PC-9 (cell line): ENCODE results near the gene ACACB. TPM values are rescaled to one million over a fixed set of nuclear protein-coding genes. Genes with fewer than 3 reads are reported as not detected.

Experiments
- BruUV-seq: library from RNA; stranded (reverse); fragments of 400-500 nt; replicated peaks from 2 replicates; lab custom pipeline; 2021; lab: Mats Ljungman, UMichigan
- CTCF ChIA-PET: fragments of 300-600 bp; sonication (Branson Sonifier 250); formaldehyde crosslinking; loops from one replicate; lab custom pipeline; 2022; ENCODE audit warnings: antibody characterized with exemption; lab: Charles Lee
- POLR2A ChIA-PET: fragments of 300-600 bp; sonication (Branson Sonifier 250); formaldehyde crosslinking; loops from one replicate; lab custom pipeline; 2022; ENCODE audit warnings: antibody characterized with exemption; ENCODE audit not compliant: unreplicated experiment; lab: Charles Lee
- DNase-seq, 2 experiments: peaks; one replicate each; pipeline versions ENCODE4 v3.0.0 to v3.0.0-alpha.2; 2015 to 2022; ENCODE audit warnings: mixed read lengths in 1 of 2
- H2AFZ ChIP-seq: fragments of 200-600 bp; sonication (generic); 2 replicates; pipeline ENCODE4 v1.8.1; 2017; ENCODE audit warnings: antibody characterized with exemption
- H3F3A ChIP-seq: fragments of 200-600 bp; sonication (generic); 2 replicates; pipeline ENCODE4 v1.8.1; 2017; ENCODE audit warnings: antibody characterized with exemption, mild to moderate bottlenecking, low read depth; ENCODE audit not compliant: insufficient read depth
- H3K27ac ChIP-seq: fragments of 200-600 bp; sonication (generic); 2 replicates; pipeline ENCODE4 v1.6.1; 2016; ENCODE audit warnings: mixed run types
- H3K27me3 ChIP-seq: fragments of 200-600 bp; sonication (generic); 2 replicates; pipeline ENCODE4 v1.6.1; 2016; ENCODE audit warnings: low read depth, mixed run types; ENCODE audit not compliant: insufficient read depth
- H3K36me3 ChIP-seq: fragments of 200-600 bp; sonication (generic); 2 replicates; pipeline ENCODE4 v1.6.1; 2016; ENCODE audit warnings: low read depth, mixed run types
- H3K4me1 ChIP-seq: fragments of 200-600 bp; sonication (generic); replicated peaks from 2 replicates; pipeline ENCODE4 v1.6.1; 2016; ENCODE audit warnings: mixed run types; ENCODE audit not compliant: insufficient read depth
- H3K4me2 ChIP-seq: fragments of 200-600 bp; sonication (generic); 2 replicates; pipeline ENCODE4 v1.6.1; 2017; ENCODE audit warnings: mixed run types
- H3K4me3 ChIP-seq: fragments of 200-600 bp; sonication (generic); 2 replicates; pipeline ENCODE4 v1.6.1; 2016; ENCODE audit warnings: mixed run types
- H3K79me2 ChIP-seq: fragments of 200-600 bp; sonication (generic); 2 replicates; pipeline ENCODE4 v1.6.1; 2017; ENCODE audit warnings: low read depth, mixed run types
- H3K9me2 ChIP-seq: fragments of 200-600 bp; sonication (generic); 2 replicates; pipeline ENCODE4 v1.8.1; 2017; ENCODE audit warnings: mild to moderate bottlenecking; ENCODE audit not compliant: insufficient read depth
- H3K9me3 ChIP-seq: fragments of 200-600 bp; sonication (generic); 2 replicates; pipeline ENCODE4 v1.8.1; 2016; ENCODE audit warnings: low read depth; ENCODE audit not compliant: insufficient read depth
- H4K20me1 ChIP-seq: fragments of 200-600 bp; sonication (generic); 2 replicates; pipeline ENCODE4 v1.8.1; 2017; ENCODE audit not compliant: insufficient read depth
- CTCF ChIP-seq: fragments of 200-600 bp; sonication (generic); conservative IDR thresholded peaks from 2 replicates; pipeline ENCODE4 v1.6.1; 2017; ENCODE audit warnings: mixed run types, antibody characterized with exemption, mild to moderate bottlenecking, moderate library complexity
- EZH2 ChIP-seq: fragments of 200-600 bp; sonication (generic); IDR thresholded peaks from 2 replicates; pipeline ENCODE4 v1.8.0; 2017; ENCODE audit warnings: antibody characterized with exemption, low read depth
- intact Hi-C: fragments of 100-400 bp; cut with micrococcal nuclease; formaldehyde crosslinking; loops from one replicate; pipeline ENCODE4 v1.10.0; 2022; ENCODE audit not compliant: unreplicated experiment
- total RNA-seq: library from RNA; stranded (reverse); gene quantifications from 2 replicates; pipeline ENCODE4 v1.2.3, GENCODE V29; 2021

ACACB gene
- total RNA-seq, 1 experiment from 2014 or later, result 13.8 TPM

GRCh38 chr12:109223211-109223610, 106.8 kb downstream of the ACACB start:
- Histone ChIP-seq H3F3A (no peaks in the 10 kb centered on the region), H3K4me3 (no peak overlapping the region), H3K4me2 (no peak overlapping the region), H3K4me1 (no peaks in the 10 kb centered on the region), H4K20me1 (no peaks in the 10 kb centered on the region), H3K27me3 (0 out of 2 replicates have a peak, but pooled peaks cover 3% of the 10 kb centered on the region), H3K79me2 (no peaks in the 10 kb centered on the region), H3K9me3 (no peaks in the 10 kb centered on the region), H3K27ac (no peak overlapping the region), H2AFZ (no peak overlapping the region), H3K9me2 (no peaks in the 10 kb centered on the region), H3K36me3 (no peaks in the 10 kb centered on the region)
- ChIA-PET POLR2A (no interaction called here), CTCF (no interaction called here)
- no peak for DNase-seq
- no TSS peak for BruUV-seq
- TF ChIP-seq EZH2 (no peak), CTCF (no peak)
- intact Hi-C loops, result no loop called here

- ChIA-PET POLR2A (no interaction called here), CTCF (no interaction called here)
- Histone ChIP-seq H3K79me2 (no peaks in the 10 kb centered on the region), H3K36me3 (no peaks in the 10 kb centered on the region), H3K27me3 (0 out of 2 replicates have a peak, but pooled peaks cover 3% of the 10 kb centered on the region), H3K4me2 (no peak overlapping the region), H3K4me1 (no peaks in the 10 kb centered on the region), H4K20me1 (no peaks in the 10 kb centered on the region), H3K4me3 (no peak overlapping the region), H3F3A (no peaks in the 10 kb centered on the region), H2AFZ (no peak overlapping the region), H3K27ac (no peak overlapping the region), H3K9me2 (no peaks in the 10 kb centered on the region), H3K9me3 (no peaks in the 10 kb centered on the region)
- BruUV-seq, result no TSS peak
- TF ChIP-seq CTCF, result no peak
- TF ChIP-seq EZH2, result no peak
- DNase-seq, result no peak
- intact Hi-C loops, result no loop called here
Observed at GRCh38 chr12:109223868-109224267, 107.5 kb downstream of the ACACB start.

GRCh38 chr12:109228664-109229063, 112.3 kb downstream of the ACACB start:
- intact Hi-C loops, result no loop called here
- no peaks in the 10 kb centered on the region for H3K9me2 ChIP-seq
- no peak overlapping the region for H2AFZ ChIP-seq
- no peaks in the 10 kb centered on the region for H3K36me3 ChIP-seq
- TF ChIP-seq EZH2, result no peak
- TF ChIP-seq CTCF, result no peak
- H3K9me3 ChIP-seq, result no peaks in the 10 kb centered on the region
- ChIA-PET POLR2A (no interaction called here), CTCF (no interaction called here)
- no peaks in the 10 kb centered on the region for H3K4me1 ChIP-seq
- H4K20me1 ChIP-seq, result no peaks in the 10 kb centered on the region
- H3F3A ChIP-seq, result no peaks in the 10 kb centered on the region
- no TSS peak for BruUV-seq
- H3K79me2 ChIP-seq, result no peaks in the 10 kb centered on the region
- H3K4me2 ChIP-seq, result no peak overlapping the region
- H3K27me3 ChIP-seq, result peaks cover 14% of the 10 kb centered on the region
- no peak overlapping the region for H3K4me3 ChIP-seq
- H3K27ac ChIP-seq, result no peak overlapping the region
- DNase-seq, result no peak
